AG08396 (cell line): ENCODE results near the gene RABGAP1L.

Experiments
- DNase-seq: peaks from one replicate; pipeline ENCODE4 v3.0.0; 2012; ENCODE audit warnings: low spot score, mixed read lengths

RABGAP1L gene

GRCh38 chr1:174712541-174712940 is 553.2 kb downstream of the RABGAP1L start:
- no peak for DNase-seq

- no peak for DNase-seq
Measured at GRCh38 chr1:174713796-174714195, 554.5 kb downstream of the RABGAP1L start.

- no peak for DNase-seq
Measured at GRCh38 chr1:174719194-174719593, 559.9 kb downstream of the RABGAP1L start.

GRCh38 chr1:174720618-174721017 is 561.3 kb downstream of the RABGAP1L start:
- DNase-seq: no peak

GRCh38 chr1:174721246-174721645 is 561.9 kb downstream of the RABGAP1L start:
- DNase-seq: no peak

GRCh38 chr1:174723816-174724215 is 564.5 kb downstream of the RABGAP1L start:
- DNase-seq: no peak

- DNase-seq: no peak
Measured at GRCh38 chr1:174724219-174724618, 564.9 kb downstream of the RABGAP1L start.

GRCh38 chr1:174726167-174726879 is 567.0 kb downstream of the RABGAP1L start:
- peak; percentile 9 for DNase-seq

- no peak for DNase-seq
Measured at GRCh38 chr1:174726880-174727585, 567.7 kb downstream of the RABGAP1L start.

- no peak for DNase-seq
Measured at GRCh38 chr1:174734270-174734669, 575.0 kb downstream of the RABGAP1L start.

- no peak for DNase-seq
Measured at GRCh38 chr1:174736831-174737230, 577.5 kb downstream of the RABGAP1L start.

- no peak for DNase-seq
Measured at GRCh38 chr1:174740249-174740968, 581.1 kb downstream of the RABGAP1L start.

GRCh38 chr1:174742805-174743653 is 583.7 kb downstream of the RABGAP1L start:
- DNase-seq: no peak

GRCh38 chr1:174743654-174744561 is 584.6 kb downstream of the RABGAP1L start:
- DNase-seq: peak; percentile 29

GRCh38 chr1:174744886-174745285 is 585.6 kb downstream of the RABGAP1L start:
- DNase-seq: no peak

GRCh38 chr1:174746024-174746808 is 586.9 kb downstream of the RABGAP1L start:
- DNase-seq: no peak

GRCh38 chr1:174747613-174748012 is 588.3 kb downstream of the RABGAP1L start:
- no peak for DNase-seq

GRCh38 chr1:174748586-174748985 is 589.3 kb downstream of the RABGAP1L start:
- DNase-seq: no peak

GRCh38 chr1:174753131-174753530 is 593.8 kb downstream of the RABGAP1L start:
- no peak for DNase-seq

- DNase-seq: no peak
Measured at GRCh38 chr1:174761335-174761734, 602.0 kb downstream of the RABGAP1L start.
